SK-N-SH (cell line): ENCODE results near the gene ARPC5. TPM values are rescaled to one million over a fixed set of nuclear protein-coding genes. Genes with fewer than 3 reads are reported as not detected.

ENCODE experiments used
- CTCF ChIA-PET: fragments of 300-600, 350-600 bp; formaldehyde crosslinking; extraction: SDS; loops from one replicate; lab custom pipeline; 2021; lab: Yijun Ruan, JAX
- POLR2A ChIA-PET: fragments of 350-600 bp; sonication (Branson Sonifier 250); formaldehyde crosslinking; extraction: SDS; loops from one replicate; lab custom pipeline; 2020; ENCODE audit warnings: antibody characterized with exemption, inconsistent platforms; lab: Yijun Ruan, JAX
- DNase-seq: peaks from one replicate; pipeline ENCODE4 v3.0.0; 2012
- H2AFZ ChIP-seq: fragments of 200-600 bp; sonication (generic); 2 replicates; pipeline ENCODE4 v1.8.1; 2016; ENCODE audit warnings: antibody characterized with exemption, mild to moderate bottlenecking, low read depth
- H3F3A ChIP-seq: fragments of 200-600 bp; sonication (generic); replicated peaks from 2 replicates; pipeline ENCODE3; 2016; ENCODE audit warnings: antibody characterized with exemption, mild to moderate bottlenecking; ENCODE audit not compliant: insufficient read depth
- H3K27ac ChIP-seq, 2 experiments: fragments of 200-500 bp in 1 of 2; fragments of 200-600 bp in 1 of 2; sonication (Bioruptor generic) in 1 of 2; sonication (generic), shearing (Covaris generic) in 1 of 2; 2 replicates each; pipeline versions ENCODE4 v1.5.1 to v1.6.1; 2014 to 2016; ENCODE audit warnings: low read depth in 2 of 2, inconsistent platforms in 1 of 2, low read length in 1 of 2, mild to moderate bottlenecking in 1 of 2, mixed read lengths in 1 of 2
- H3K27me3 ChIP-seq: fragments of 200-600 bp; sonication (generic), shearing (Covaris generic); 2 replicates; pipeline ENCODE4 v1.6.1; 2016; ENCODE audit warnings: mixed run types; ENCODE audit not compliant: insufficient read depth
- H3K36me3 ChIP-seq, 2 experiments: fragments of 200-500 bp in 1 of 2; fragments of 200-600 bp in 1 of 2; sonication (Bioruptor generic) in 1 of 2; sonication (generic) in 1 of 2; replicated peaks in 1 of 2; 2 replicates each; pipeline versions ENCODE3 to v1.5.1; 2014 to 2016; ENCODE audit warnings: low read length in 1 of 2, mild to moderate bottlenecking in 1 of 2; ENCODE audit not compliant: insufficient read depth in 2 of 2, control insufficient read depth in 1 of 2
- H3K4me1 ChIP-seq, 2 experiments: fragments of 200-500 bp in 1 of 2; fragments of 200-600 bp in 1 of 2; sonication (Bioruptor generic) in 1 of 2; sonication (generic), shearing (Covaris generic) in 1 of 2; 2 replicates each; pipeline versions ENCODE4 v1.5.1 to v1.6.1; 2014 to 2016; ENCODE audit warnings: low read depth in 1 of 2, low read length in 1 of 2, mixed run types in 1 of 2; ENCODE audit not compliant: insufficient read depth in 2 of 2, control insufficient read depth in 1 of 2
- H3K4me2 ChIP-seq: fragments of 200-600 bp; sonication (generic), shearing (Covaris generic); 2 replicates; pipeline ENCODE4 v1.6.1; 2017; ENCODE audit warnings: mixed run types
- H3K4me3 ChIP-seq, 2 experiments: fragments of 200-500 bp in 1 of 2; fragments of 200-600 bp in 1 of 2; sonication (Bioruptor generic) in 1 of 2; sonication (generic), shearing (Covaris generic) in 1 of 2; 2 replicates each; pipeline versions ENCODE4 v1.5.1 to v1.8.1; 2014 to 2016; ENCODE audit warnings: low read depth in 2 of 2, inconsistent platforms in 1 of 2, low read length in 1 of 2, mild to moderate bottlenecking in 1 of 2, mixed read lengths in 1 of 2, moderate library complexity in 1 of 2
- H3K79me2 ChIP-seq: fragments of 200-600 bp; sonication (generic); 2 replicates; pipeline ENCODE4 v1.8.1; 2017; ENCODE audit warnings: mild to moderate bottlenecking; ENCODE audit not compliant: insufficient read depth
- H3K9ac ChIP-seq: fragments of 200-600 bp; sonication (generic); 2 replicates; pipeline ENCODE4 v1.6.1; 2017; ENCODE audit warnings: mixed run types
- H3K9me2 ChIP-seq: fragments of 200-600 bp; sonication (generic); 2 replicates; pipeline ENCODE4 v1.6.1; 2017; ENCODE audit warnings: mixed run types
- H3K9me3 ChIP-seq: fragments of 200-600 bp; sonication (generic); 2 replicates; pipeline ENCODE4 v1.6.1; 2017; ENCODE audit warnings: mixed run types, mild to moderate bottlenecking, moderate library complexity
- H4K20me1 ChIP-seq: fragments of 200-600 bp; sonication (generic); 2 replicates; pipeline ENCODE4 v1.6.1; 2017; ENCODE audit warnings: mild to moderate bottlenecking, mixed run types; ENCODE audit not compliant: insufficient read depth
- ELF1 ChIP-seq: IDR thresholded peaks from 2 replicates; pipeline ENCODE4 v1.4.0; 2012
- EP300 ChIP-seq, 2 experiments: IDR thresholded peaks; 2 replicates each; pipeline versions ENCODE4 v1.4.0 to v1.6.1; 2012; ENCODE audit warnings: borderline replicate concordance in 1 of 2, low read depth in 1 of 2, low read length in 1 of 2
- FOXJ3 ChIP-seq: sonication (generic); formaldehyde crosslinking; IDR thresholded peaks from 2 replicates; pipeline ENCODE4 v1.5.1; 2020; ENCODE audit warnings: mild to moderate bottlenecking, missing genetic modification reagents
- GABPA ChIP-seq: IDR thresholded peaks from 2 replicates; pipeline ENCODE4 v1.4.0; 2012; ENCODE audit warnings: low read depth, mild to moderate bottlenecking
- IRF3 ChIP-seq: fragments of 150-350 bp; IDR thresholded peaks from 2 replicates; pipeline ENCODE4 v1.6.1; 2016; ENCODE audit warnings: mild to moderate bottlenecking, low read depth, low read length
- JUND ChIP-seq: IDR thresholded peaks from 2 replicates; pipeline ENCODE4 v1.4.0; 2012
- NRF1 ChIP-seq: IDR thresholded peaks from 2 replicates; pipeline ENCODE4 v1.6.1; 2012; ENCODE audit warnings: low read depth, mild to moderate bottlenecking, low read length
- PBX3 ChIP-seq: IDR thresholded peaks from 2 replicates; pipeline ENCODE4; 2012
- POLR2AphosphoS5 ChIP-seq: IDR thresholded peaks from 2 replicates; pipeline ENCODE4 v1.6.1; 2012; ENCODE audit warnings: low read depth, low read length
- RXRA ChIP-seq: IDR thresholded peaks from 2 replicates; pipeline ENCODE4 v1.4.0; 2012; ENCODE audit warnings: low read depth, mild to moderate bottlenecking, borderline replicate concordance
- SIN3A ChIP-seq: IDR thresholded peaks from 2 replicates; pipeline ENCODE4 v1.6.1; 2012; ENCODE audit warnings: low read depth, mild to moderate bottlenecking, low read length, moderate library complexity, borderline replicate concordance
- TAF1 ChIP-seq: IDR thresholded peaks from 2 replicates; pipeline ENCODE4 v1.6.1; 2012; ENCODE audit warnings: low read depth, mild to moderate bottlenecking, low read length, moderate library complexity, borderline replicate concordance
- TEAD4 ChIP-seq: IDR thresholded peaks from 2 replicates; pipeline ENCODE4 v1.4.0; 2012; ENCODE audit warnings: mild to moderate bottlenecking, borderline replicate concordance; ENCODE audit not compliant: insufficient read depth
- WGBS: methylation state at CpG from one replicate; pipeline ENCODE4 v1.1.6; 2017; ENCODE audit warnings: low lambda C conversion rate; 5-methylcytosine and 5-hydroxymethylcytosine counted together
- polyA plus RNA-seq, 3 experiments: library from polyadenylated mRNA; depleted of rRNA; stranded (reverse); fragments of >200 nt; gene quantifications; 2 replicates each; pipeline ENCODE4 v1.2.3, GENCODE V29; 2012
- TF ChIP-seq, protein P1 (sequence below): IDR thresholded peaks from 2 replicates; pipeline ENCODE4 v1.4.0; 2012; ENCODE audit warnings: low read depth, borderline replicate concordance
- TF ChIP-seq, protein P2 (sequence below): fragments of 200-600 bp; sonication (generic); IDR thresholded peaks from 2 replicates; pipeline ENCODE4 v1.6.1; 2017; ENCODE audit warnings: antibody characterized with exemption, mild to moderate bottlenecking, moderate library complexity
- TF ChIP-seq, protein P3 (sequence below): IDR thresholded peaks from 2 replicates; pipeline ENCODE4 v1.6.1; 2012; ENCODE audit warnings: mild to moderate bottlenecking, low read depth, low read length, moderate library complexity

The ARPC5 gene
- polyA plus RNA-seq, 1 of the 3 experiments (the other 2 are of a cell fraction) = 66.8 TPM

DNA sequence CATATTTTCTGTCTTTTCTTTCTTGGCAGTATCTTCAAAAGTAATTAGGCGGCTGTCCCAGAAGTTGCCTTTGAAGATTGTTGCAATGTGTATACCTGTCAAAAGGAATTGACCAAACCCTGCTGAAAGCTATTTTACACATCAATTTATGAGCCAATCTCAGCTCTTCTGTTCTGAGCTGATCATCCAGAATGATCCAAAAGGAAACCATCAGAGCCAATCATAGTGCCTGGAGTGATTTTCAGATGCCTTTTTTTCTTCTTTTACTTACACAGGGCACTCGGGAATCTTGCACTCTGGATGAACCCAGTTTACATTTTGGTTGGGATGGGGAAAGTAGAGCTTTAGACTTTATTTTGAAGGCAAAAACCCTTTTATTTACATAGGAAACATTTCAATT lies 39.3 kb upstream of the ARPC5 start (continued):
- TF ChIP-seq POLR2AphosphoS5 (no peak), FOXJ3 (CRISPR knock-in tag) (no peak)

- Histone ChIP-seq H3K9me2 (no peaks in the 10 kb centered on the region), H3K27ac (no peak overlapping the region), H3K9me3 (no peaks in the 10 kb centered on the region), H3K27me3 (no peaks in the 10 kb centered on the region), H3K4me1 (peaks cover 0 to 2% of the 10 kb centered on the region in 2 experiments; a peak in 1 of 4 replicates), H3K4me3 (no peak overlapping the region), H4K20me1 (no peaks in the 10 kb centered on the region), H3K4me2 (no peak overlapping the region), H3K9ac (no peak overlapping the region), H3F3A (no peaks in the 10 kb centered on the region), H3K36me3 (peaks cover 0 to 4% of the 10 kb centered on the region in 2 experiments), H2AFZ (no peak overlapping the region), H3K79me2 (no peaks in the 10 kb centered on the region; the same call in 1 of the 2 replicates)
- ChIA-PET CTCF (interaction anchor here (0.9 to 1.4 kb wide), 6 partner anchors 10 to 242 kb away, joined by 3 to 6 read pairs (median 5); no protein-coding TSS in a partner anchor), POLR2A (no interaction called here)
- TF ChIP-seq NRF1 (no peak), JUND (no peak), TAF1 (no peak), ELF1 (no peak), POLR2AphosphoS5 (no peak), EP300 (IDR thresholded peaks at IDR 0.05; ENCODE audit: borderline replicate concordance in 1 of 2, low read depth in 1 of 2, low read length in 1 of 2) (no peak), SIN3A (no peak), RXRA (no peak), TEAD4 (no peak), PBX3 (no peak), GABPA (no peak), IRF3 (no peak)
- TF ChIP-seq, protein P1, sequence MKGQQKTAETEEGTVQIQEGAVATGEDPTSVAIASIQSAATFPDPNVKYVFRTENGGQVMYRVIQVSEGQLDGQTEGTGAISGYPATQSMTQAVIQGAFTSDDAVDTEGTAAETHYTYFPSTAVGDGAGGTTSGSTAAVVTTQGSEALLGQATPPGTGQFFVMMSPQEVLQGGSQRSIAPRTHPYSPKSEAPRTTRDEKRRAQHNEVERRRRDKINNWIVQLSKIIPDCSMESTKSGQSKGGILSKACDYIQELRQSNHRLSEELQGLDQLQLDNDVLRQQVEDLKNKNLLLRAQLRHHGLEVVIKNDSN = no peak
- TF ChIP-seq, protein P2, sequence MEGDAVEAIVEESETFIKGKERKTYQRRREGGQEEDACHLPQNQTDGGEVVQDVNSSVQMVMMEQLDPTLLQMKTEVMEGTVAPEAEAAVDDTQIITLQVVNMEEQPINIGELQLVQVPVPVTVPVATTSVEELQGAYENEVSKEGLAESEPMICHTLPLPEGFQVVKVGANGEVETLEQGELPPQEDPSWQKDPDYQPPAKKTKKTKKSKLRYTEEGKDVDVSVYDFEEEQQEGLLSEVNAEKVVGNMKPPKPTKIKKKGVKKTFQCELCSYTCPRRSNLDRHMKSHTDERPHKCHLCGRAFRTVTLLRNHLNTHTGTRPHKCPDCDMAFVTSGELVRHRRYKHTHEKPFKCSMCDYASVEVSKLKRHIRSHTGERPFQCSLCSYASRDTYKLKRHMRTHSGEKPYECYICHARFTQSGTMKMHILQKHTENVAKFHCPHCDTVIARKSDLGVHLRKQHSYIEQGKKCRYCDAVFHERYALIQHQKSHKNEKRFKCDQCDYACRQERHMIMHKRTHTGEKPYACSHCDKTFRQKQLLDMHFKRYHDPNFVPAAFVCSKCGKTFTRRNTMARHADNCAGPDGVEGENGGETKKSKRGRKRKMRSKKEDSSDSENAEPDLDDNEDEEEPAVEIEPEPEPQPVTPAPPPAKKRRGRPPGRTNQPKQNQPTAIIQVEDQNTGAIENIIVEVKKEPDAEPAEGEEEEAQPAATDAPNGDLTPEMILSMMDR = no peak
- TF ChIP-seq, protein P3, sequence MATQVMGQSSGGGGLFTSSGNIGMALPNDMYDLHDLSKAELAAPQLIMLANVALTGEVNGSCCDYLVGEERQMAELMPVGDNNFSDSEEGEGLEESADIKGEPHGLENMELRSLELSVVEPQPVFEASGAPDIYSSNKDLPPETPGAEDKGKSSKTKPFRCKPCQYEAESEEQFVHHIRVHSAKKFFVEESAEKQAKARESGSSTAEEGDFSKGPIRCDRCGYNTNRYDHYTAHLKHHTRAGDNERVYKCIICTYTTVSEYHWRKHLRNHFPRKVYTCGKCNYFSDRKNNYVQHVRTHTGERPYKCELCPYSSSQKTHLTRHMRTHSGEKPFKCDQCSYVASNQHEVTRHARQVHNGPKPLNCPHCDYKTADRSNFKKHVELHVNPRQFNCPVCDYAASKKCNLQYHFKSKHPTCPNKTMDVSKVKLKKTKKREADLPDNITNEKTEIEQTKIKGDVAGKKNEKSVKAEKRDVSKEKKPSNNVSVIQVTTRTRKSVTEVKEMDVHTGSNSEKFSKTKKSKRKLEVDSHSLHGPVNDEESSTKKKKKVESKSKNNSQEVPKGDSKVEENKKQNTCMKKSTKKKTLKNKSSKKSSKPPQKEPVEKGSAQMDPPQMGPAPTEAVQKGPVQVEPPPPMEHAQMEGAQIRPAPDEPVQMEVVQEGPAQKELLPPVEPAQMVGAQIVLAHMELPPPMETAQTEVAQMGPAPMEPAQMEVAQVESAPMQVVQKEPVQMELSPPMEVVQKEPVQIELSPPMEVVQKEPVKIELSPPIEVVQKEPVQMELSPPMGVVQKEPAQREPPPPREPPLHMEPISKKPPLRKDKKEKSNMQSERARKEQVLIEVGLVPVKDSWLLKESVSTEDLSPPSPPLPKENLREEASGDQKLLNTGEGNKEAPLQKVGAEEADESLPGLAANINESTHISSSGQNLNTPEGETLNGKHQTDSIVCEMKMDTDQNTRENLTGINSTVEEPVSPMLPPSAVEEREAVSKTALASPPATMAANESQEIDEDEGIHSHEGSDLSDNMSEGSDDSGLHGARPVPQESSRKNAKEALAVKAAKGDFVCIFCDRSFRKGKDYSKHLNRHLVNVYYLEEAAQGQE = no peak
- DNase-seq = no peak
- WGBS = 65% methylated on average over 1 of the region's 1 CpG
Observed at GRCh38 chr1:183674339-183674738, 38.8 kb upstream of the ARPC5 start.
